SK-N-SH treated with all-trans-retinoic acid at 6 μM for 48 hours (cell line): Measurements from ENCODE around the gene FOXR1.

ENCODE experiments used
- CSDC2 ChIP-seq: fragments of 250-450 bp; sonication (Bioruptor Pico); IDR thresholded peaks from 2 replicates; pipeline ENCODE4 v1.5.0; 2020; ENCODE audit warnings: mild to moderate bottlenecking, moderate library complexity
- PATZ1 ChIP-seq: fragments of 250-450 bp; sonication (Bioruptor Pico); IDR thresholded peaks from 2 replicates; pipeline ENCODE4 v1.8.0; 2020; ENCODE audit warnings: mild to moderate bottlenecking, moderate library complexity, borderline replicate concordance
- RARB ChIP-seq: fragments of 250-450 bp; sonication (Bioruptor Pico); IDR thresholded peaks from 2 replicates; pipeline ENCODE4 v1.8.0; 2021; ENCODE audit warnings: mild to moderate bottlenecking, moderate library complexity
- SNAI2 ChIP-seq: fragments of 250-450 bp; sonication (Bioruptor Pico); IDR thresholded peaks from 2 replicates; pipeline ENCODE4 v1.5.0; 2020; ENCODE audit warnings: mild to moderate bottlenecking, moderate library complexity
- TCF4 ChIP-seq: fragments of 250-450 bp; sonication (Bioruptor Pico); IDR thresholded peaks from 2 replicates; pipeline ENCODE4 v1.8.0; 2021; ENCODE audit warnings: mild to moderate bottlenecking, moderate library complexity, borderline replicate concordance
- ZFP3 ChIP-seq: fragments of 250-450 bp; sonication (Bioruptor Pico); IDR thresholded peaks from 2 replicates; pipeline ENCODE4 v1.5.0; 2020; ENCODE audit warnings: mild to moderate bottlenecking, moderate library complexity
- ZFP30 ChIP-seq: fragments of 450-650 bp; formaldehyde crosslinking; IDR thresholded peaks from 2 replicates; pipeline ENCODE4 v1.5.0; 2022; ENCODE audit warnings: mild to moderate bottlenecking, moderate library complexity
- ZNF70 ChIP-seq: fragments of 450-650 bp; formaldehyde crosslinking; IDR thresholded peaks from 2 replicates; pipeline ENCODE4 v1.5.0; 2020; ENCODE audit warnings: mild to moderate bottlenecking, moderate library complexity

- TF ChIP-seq TCF4 (CRISPR knock-in tag) = no peak
- no peak for TF ChIP-seq ZFP3 (CRISPR knock-in tag)
- TF ChIP-seq CSDC2 (CRISPR knock-in tag) = no peak
- TF ChIP-seq PATZ1 (CRISPR knock-in tag) = no peak
- TF ChIP-seq ZFP30 (CRISPR knock-in tag) = no peak
- TF ChIP-seq RARB = no peak
- no peak for TF ChIP-seq ZNF70 (CRISPR knock-in tag)
- no peak for TF ChIP-seq SNAI2 (CRISPR knock-in tag)
Observed at GRCh38 chr11:119016216-119017009, 44.9 kb downstream of the FOXR1 start.
